Activated CD8-positive, alpha-beta memory T cell treated with anti-CD3 and anti-CD28 coated beads for 24 hours (primary cell): ENCODE measurements around the gene CKS1B.

ENCODE experiments used
- DNase-seq: peaks from one replicate; pipeline ENCODE4 v3.0.0-alpha.2; 2020

CKS1B gene

DNA sequence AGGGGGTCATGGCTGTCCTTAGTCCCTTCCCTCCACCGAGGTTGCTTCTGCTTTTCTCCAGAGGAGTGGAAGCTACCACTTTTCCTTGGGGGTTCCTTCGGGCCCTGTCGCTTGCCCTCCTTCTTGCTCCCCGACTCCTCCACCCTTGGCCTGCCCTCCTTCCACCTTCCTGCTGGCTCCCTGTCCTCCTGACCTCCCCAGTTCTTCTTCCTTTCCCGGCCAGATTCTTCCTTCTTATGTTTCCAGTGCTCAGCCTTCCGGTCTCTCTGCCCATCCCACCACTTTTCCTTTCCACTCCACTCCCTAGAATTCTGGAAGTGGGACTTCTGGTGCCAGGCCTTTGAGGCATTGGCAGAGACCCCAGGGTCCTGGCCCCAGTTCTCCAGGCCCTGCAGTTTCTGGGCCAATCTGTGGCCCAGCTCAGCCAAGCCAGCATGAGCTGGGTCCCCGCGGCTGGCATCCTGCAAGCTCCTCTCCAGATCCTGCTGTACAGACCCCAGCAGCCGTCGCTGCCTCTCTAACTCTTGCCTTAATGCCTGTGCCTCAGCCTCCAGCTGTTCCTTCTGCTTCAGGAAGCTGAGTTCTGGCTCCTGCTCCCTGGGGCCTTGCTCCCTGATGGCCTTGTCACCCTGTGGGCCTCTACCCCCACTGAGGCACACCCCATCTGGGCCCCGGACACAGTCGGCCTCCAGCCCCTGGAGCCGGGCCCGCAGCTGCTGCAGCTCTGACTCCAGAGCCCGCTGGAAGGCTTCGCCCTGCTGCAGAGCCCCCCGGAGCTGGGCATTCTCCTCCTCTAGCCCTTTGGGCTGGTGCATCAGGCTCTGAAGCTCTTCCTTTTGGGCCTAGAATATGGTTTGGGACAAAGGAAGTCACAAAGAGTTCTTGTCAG lies 28.3 kb upstream of the CKS1B start:
- DNase-seq = no peak

DNA sequence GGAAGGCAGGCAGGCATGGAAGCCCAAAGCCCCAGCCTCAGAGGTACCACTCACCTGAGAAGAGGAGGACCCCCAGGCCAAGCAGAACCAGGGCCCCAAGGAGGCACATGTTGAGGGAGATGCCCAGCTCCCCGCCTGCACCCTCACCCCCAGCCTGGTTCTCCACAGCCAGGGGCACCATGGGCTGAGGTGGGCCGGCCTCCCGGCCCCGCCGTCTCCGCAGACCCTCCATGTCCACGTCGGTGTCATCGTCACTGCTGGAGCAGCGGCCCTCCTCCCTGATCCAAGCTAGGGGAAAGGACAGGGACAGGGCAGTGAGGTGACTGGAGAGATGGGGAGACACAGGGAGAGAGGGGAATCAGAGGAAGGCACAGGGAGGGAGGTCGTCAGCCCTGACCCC lies 26.4 kb upstream of the CKS1B start:
- no peak for DNase-seq

DNA sequence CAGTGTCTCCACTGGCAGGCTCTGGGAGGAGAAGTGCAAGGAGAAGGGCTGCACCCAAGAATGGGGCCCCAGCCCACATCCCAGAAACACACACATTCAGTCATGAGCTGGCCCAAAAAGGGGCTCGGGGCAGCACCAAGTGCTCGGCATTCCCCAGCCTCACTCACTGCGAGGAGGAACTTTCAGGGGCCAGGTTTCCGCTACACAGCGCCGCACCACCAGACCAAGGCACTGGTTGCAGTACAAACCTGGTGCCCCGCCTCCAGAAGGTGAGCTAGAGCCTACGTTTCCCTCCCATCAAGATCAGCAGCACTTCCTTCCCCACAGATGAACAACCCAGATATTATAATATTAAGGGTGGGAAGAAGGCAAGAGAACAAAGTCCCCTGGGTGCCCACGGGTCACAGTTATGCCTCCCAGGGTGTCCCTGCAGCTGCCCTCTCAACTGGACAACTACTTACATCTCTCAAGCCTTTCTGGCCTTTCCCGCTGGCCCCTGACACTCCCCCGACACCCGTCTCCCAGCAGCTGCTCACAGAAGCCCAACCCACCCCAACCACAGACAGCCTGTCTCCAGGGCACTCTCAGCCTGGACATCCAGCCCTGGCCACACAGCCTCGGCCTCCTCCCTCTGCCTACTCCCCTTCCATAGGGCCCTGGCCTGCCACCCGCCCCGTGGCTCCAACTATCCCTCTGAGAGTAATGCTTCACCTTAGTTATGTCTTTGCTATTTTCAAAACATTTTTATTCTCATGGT lies 22.4 kb upstream of the CKS1B start:
- DNase-seq = peak; percentile 79

DNA sequence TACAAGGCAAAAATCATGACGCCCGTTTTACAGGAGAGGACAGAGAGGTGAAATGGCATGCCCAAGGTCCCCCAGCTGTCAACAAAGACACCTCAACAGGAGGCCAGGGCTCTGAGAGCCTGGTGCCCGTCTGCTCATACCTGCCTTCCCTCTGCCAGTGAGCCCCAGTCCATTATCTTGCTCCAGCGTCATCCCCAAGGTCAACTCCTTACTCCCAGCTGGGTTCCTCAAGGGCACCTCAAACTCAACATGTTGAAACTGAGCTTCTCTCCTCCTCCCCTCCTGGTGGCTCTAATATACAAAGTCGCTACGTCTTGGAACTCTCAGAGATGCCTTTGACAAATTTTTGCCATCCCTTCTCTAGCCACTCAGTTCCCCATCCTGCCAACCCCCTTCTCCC lies 21.8 kb upstream of the CKS1B start:
- DNase-seq = no peak

DNA sequence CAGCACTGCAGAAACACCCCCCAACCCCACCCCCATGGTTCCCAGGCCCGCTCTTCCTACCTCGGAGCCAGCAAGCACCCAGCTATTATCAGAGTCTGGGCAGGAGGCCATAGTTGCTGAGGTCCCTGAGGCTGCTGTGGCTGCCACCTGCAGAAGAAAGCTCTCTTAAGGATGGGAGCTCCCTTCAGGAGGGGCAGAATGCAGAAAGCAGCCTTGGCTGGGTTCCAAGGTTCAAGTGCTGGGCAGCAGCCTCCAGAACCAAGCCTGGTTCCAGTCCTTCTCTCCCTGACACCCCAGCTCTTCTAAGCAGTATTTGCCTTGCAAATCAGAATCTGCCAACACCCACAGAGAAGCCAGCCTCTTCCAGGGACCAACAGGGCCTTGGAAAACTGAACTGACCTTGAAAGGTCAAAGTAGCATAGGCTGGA lies 20.9 kb upstream of the CKS1B start:
- no peak for DNase-seq

DNA sequence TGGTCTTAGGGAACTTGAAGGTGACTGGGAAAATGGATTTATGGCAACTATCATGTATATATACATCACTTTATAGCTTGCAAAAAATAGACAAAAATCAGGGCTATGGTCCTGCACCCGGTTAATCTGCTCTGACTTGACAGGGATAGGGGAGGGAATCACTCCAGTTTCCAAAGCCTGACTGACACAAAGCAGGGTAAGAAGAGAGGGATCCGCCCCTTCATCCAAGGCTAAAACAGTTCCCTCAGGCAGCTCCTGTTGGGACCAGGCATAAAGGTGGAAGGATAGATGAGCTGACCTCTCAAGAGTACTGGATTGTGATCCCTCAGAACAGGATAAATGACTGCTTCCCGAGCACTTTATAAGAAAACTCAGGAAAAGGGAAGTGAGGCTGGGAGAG lies 19.9 kb upstream of the CKS1B start:
- no peak for DNase-seq

DNA sequence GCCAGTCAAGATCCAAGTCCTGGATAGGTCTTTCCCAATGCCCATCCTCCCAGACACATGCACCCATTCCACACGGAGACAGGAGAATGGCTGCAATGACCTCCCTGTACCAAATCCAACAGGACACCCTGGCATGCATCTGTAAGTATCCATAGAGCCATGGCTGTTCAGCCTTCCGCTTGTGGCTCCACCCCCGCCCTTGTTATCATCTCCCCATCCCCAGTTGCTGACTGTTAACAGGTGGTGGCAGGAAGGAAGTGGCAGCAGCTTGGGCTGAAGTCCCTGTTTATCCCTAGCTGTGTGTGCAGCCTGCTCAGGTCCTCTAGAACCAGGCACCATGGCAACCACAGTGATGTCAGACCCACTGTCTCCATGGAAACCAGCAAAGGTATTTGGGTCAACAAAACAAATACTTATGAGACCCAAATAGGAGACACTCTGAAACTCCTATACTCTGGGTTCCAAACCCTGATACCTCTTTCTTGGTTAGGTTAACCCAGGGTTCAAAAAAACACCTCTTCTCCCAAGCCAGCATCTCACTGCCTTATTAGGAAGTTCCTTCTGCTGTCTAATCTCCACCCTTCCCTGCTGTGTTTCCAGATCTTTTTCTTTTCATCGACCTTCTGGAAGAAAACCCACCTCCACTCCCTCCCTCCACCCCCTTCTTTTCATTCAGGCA lies 19.3 kb upstream of the CKS1B start:
- peak; percentile 77 for DNase-seq

DNA sequence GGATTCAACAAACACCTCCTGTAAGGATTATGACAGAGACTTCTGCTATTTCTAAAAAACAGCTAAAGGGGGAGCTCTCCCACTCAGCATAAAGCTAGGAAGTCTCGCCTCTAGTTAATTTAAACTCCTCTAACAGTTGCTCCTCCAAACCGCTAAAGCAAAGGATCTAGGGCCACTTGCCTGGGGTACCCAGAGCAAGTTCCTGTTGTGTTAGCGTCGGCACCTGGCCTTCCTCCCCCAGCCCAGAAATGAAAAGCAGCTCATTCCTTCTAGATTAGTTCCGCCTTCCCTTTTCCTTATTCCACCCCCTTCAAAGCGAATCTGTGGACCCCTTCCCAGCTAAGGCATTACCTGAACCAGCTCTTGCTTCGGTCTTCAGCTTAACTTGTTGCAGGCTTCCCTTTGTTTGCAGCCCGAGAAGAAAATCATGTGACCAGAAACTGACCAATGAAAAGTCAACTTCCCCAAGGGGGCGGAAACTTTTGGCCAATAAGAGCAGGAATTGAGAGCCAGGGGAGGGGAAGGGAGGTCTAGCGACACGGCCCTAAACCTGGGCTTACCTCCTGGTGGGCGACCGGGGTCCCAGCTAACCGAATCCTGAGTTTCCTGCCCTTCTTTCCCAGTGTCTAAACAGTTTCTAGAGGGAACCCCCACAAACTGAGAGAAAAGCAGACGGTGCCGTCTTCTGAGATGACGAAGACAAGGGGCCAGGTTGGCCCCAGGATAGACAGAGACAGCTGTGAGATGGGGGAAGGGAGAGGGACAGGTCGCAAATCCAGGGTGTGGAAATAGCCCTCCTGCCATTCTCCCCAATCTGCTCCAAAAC lies 18.6 kb upstream of the CKS1B start, which contains the start of gene PBXIP1:
PBXIP1 (minus strand) TSS at position 382 of the 826 bp plus-strand sequence. CDS start 2,378 bp downstream, outside the sequence.
- peak; percentile 88 for DNase-seq

DNA sequence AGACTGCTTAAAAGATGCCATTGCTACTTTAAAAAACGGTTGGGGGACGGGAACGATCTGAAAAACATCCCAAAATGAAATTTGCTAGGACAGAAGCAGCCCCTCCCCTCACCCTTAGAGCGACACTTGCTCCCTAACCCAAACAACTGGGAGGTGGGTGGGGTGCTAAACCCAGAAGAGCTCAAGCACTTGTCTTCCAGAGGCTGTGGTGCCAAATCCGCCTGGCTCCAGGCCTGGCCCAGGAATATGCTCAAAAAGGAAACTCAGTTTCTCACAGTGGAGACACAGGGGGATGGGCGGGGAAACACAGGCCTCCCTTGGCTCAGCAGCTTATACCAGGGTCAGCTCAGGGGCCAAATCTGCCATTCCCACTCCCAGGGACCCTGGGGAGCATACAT lies 17.9 kb upstream of the CKS1B start:
- no peak for DNase-seq

DNA sequence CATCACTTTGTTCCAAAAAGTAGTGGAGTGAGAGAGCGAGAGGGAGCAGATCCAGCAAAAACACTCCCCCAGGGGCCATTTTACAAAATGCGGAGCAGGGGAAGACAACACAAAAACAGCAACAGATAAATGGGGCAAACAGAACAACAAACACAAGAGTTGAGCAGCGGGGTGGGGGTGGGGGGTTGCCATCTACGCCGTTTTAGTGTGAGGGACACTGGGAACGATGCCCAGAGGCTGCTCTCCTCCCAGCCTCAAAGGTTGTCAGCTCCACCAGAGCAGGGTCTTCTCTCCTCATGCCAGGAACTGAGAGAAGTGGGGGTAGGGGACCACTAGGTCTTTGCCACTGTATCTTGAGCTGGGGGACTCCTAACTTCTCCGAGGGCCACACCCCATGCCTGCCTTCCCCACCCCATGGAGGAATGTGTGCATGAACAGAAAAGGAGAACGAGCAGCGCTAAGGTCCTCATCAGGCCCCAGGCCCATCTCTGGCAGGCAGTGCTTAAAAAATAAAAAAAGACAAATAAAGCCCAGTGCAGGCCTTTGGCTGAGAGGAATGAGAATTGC lies 17.3 kb upstream of the CKS1B start:
- no peak for DNase-seq

DNA sequence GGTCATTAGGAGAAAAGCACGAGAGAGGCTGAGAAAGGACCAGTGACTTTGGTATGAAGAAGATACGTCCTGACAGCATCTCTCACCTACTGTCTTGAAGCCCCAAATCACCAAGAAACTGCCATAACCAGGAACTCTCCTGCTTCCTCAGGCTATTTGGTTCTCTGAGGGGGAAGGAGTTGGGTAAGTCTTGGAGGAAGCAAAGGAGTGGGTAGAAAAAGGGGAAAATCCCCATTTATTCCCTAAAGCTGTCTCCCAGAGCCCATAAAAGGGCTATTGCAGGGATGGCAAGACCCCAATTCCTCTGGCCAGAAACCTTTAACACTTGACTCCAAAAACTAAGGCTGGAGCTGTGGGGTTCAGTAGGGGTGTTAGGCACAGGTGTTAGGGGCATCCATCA lies 16.4 kb upstream of the CKS1B start:
- no peak for DNase-seq

DNA sequence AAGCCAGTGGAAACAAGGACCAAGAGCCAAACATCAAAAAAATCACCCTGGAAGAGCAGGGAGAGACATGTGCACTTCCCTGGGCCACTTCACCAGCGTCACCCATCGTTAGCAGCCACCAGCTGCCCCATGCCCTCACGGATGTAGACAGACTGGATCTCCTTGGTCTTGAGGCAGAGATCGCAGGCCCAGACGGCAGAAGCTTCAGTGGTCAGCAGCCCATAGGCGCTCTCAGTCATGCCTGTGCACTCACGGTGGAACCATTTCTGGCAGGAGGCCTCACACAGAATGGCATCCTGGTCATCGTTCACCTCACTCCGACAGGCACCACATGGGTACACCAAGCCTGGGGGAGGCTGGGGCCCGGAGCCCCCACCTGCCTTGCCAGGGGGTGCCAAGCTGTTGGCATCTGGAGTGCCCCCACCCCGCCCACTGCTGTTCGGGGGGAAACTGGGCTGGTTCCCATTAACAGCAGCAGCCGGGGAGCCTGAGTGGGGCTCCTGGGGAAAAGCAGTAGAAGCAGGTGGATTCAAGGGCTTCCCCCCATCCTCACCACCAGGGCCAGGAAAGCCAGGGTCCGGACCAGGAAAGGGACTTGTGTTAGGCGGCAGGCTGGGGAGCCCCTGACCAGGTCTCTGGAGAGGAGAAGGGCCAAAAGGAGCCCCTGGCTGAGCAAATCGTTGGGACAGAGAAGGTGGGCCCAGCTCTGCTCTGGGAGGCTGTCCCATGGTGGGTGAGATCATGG lies 15.6 kb upstream of the CKS1B start:
- DNase-seq = no peak

DNA sequence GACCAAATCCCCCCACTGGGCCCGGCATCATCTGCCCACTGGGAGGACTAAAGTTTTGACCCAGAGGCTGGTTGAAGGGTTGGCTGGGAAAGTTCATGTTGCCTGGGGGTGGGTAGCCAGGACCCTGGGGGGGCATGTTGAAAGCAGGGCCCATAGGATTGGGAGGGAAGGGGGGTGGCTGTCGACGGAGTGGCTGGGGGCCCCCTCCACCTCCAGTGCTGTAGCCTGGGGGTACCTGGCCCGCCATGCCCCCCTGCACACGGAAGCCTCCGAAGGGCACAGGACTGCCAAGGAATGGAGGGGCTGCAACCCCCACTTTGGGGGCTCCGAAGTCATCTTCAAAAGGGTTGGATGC lies 15.1 kb upstream of the CKS1B start:
- DNase-seq = no peak

DNA sequence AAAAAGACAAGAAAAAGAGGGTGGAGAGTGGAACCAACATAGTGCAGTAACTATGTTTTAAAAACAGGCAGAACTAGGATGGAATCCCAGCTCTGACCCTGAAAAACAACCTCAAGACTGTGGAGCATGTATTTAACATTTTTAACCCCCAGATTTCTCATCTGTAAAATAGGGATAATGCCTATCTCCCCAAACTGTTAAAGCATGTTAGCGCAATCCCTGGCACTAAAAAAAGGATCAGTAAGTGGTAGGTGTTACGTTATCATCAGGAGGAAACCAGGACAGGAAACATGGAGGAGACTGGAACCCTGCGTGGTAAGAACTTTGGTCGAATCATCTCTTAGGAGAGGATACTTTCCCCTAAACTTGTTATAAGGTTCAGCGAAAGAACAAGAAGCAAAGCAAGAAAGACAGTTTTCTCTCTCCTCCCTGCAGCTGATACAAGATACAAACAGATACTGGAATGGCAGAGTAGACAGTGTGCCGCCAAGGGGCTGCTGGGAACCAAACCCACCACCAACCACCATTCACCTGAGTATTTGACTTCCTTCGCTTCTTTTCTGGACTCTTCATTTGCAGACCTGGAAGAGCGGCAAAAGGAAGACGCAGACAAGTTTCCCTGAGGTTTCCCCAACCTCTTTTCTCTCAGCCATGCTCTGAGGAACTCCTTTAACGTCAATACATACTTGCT lies 13.9 kb upstream of the CKS1B start:
- DNase-seq = no peak

DNA sequence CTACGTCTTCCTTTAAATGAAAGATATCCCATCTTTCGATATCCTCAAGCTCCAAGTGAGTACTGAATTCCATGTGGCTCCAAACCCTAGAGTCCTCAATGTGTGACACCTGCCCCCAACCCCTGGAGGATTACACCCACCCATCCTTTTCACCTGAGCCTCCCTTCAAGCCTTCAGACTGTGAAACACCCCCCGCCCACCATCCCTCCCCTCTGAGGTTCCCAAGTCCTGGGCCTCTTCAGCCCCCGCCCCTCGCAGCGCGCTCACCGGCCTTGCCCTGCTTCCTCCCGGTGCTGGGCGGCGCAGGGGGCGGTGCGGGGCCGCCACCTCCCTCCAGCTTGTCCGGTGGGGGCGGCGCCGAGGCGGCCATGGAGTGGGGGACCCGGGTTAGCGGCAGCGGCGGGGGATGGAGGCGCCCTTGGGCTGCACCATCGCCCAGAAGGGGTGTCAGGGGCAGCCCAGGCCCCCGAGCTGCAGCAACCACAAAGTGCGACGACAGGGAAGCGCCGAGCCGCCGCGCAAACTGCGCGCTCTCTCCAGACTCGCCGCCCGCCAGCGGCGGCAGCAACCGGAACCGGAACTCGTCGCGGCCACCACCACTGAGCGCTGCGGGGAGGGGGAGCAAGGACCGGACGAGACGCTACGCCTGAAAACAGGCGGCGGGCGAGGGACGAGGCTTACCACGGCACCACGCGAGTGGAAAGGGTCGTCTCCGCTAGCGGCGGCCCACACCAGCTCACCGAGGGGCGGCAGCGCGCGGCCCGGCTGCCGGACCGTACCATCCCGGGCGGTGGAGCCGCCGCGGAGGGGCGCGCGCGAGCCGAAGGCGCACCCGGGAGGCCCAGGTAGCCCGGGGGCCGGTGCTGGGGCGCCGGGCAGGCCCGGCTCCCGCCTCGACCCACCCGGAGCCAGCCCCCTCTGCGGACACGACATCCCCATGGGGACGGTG lies 13.0 kb upstream of the CKS1B start, which contains the start of gene PYGO2:
PYGO2 (minus strand) TSS at position 576 of the 949 bp plus-strand sequence; CDS start at position 370, 206 bp downstream.
- peak; percentile 93 for DNase-seq

DNA sequence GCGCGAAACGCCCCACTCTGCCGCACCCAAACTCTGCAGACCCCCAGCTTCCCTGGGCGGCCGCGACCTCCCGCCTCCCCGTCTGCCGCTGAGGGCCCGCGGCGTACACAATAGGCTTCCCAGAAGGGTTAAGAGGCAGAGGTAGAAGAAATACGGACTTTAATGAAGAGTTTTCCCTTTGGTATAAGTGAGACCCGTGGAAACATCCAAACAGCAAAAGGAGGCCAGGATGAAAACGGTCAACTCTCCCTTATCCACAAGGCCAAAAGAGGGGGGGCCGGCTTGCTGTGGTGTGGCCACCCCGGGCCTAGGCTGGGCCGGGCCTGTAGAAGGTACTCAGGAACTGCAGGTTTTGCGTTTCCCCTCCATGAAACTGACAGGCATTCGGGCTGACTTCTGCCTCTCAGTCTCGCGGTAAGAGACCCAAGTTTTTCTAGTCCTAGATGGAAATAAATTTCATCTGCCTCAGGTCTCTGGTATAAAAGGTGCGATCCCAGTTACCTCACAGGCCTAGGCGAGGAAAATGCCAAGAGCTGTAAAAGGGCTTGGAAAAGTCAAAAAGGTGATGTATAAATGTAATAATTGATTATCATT lies 12.2 kb upstream of the CKS1B start:
- no peak for DNase-seq

DNA sequence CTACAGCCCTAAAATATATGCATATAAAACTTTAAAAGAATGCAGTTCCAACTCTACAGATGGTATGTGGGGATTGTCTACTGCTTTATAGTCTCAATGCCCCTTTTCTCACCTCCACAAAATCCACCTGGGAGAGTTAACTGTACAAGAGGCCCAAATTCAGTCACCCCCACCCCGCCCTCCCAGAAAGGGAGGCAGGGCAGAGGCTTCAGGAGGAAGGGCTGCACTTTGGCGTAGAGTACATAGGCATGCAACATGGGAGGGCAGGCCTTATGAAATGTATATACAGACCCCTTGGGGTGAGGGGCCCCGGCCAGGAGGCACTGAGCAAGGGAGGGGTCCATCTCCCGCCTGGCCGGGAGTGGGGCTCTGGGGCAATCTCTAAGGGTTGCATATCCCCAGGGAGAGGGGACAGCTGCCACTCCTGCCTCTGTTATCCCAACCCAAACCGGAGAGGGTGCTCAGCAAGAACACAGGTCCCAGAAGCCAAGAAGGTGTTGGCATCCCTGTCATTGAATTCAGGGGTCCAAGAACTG lies 11.6 kb upstream of the CKS1B start:
- no peak for DNase-seq

DNA sequence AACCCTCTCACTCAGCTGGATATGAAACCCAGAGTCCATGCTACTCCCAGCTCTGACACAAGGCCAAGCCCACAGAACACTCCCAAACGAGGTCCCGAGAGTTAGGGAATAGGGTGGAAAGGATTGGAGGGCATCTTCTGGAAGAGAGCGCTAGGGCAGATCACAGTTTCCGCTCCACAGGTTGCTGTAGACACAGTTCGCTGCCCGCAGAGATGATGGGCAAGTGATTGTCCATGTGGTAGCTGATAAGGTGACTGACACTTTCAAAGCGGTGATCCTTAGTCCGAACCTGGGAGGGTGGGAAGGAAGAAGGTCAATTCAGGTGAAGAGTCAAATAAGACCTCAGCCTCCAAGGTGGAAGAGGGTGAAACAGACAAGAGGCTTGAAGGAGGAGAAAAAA lies 10.8 kb upstream of the CKS1B start:
- DNase-seq = no peak

DNA sequence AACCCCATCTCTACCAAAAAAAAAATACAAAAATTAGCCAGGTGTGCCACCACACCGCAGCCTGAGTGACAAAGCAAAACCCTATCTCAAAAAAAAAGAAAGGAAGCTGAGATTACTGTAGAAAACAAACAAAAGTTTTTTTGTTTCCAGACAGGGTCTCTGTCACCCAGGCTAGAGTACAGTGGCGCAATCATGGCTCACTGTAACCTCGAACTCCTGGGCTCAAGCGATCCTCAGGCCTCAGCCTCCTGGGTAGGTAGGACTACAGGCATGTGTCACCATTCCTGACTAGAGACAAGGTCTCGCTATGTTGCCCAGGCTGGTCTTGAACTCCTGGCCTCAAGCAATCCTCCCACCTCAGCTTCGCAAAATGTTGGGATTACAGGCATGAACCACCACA lies 10.1 kb upstream of the CKS1B start:
- no peak for DNase-seq
